Activated naive CD4-positive, alpha-beta T cell treated with anti-CD3 and anti-CD28 coated beads, Interleukin-2, amount 50 U/mL, for 72 hours (primary cell): Measurements from ENCODE around the gene MCTP1. TPM values are rescaled to one million over a fixed set of nuclear protein-coding genes. Genes with fewer than 3 reads are reported as not detected.

Source experiments
- ATAC-seq, 2 donors: fragments of 150-1000 bp; cut with Tn5 transposase; 2 replicates each; pipeline ENCODE4 v1.10.0; 2021; ENCODE audit warnings: mild to moderate bottlenecking in 2 of 2, moderate library complexity in 2 of 2
- DNase-seq, 2 donors: peaks; one replicate each; pipeline ENCODE4 v3.0.0; 2021 to 2022; ENCODE audit warnings: low spot score in 2 of 2
- H3K27ac Mint-ChIP-seq, 2 donors: one replicate each; pipeline ENCODE4 v1.8.0; 2022; ENCODE audit warnings: mild to moderate bottlenecking in 2 of 2, mixed read lengths in 2 of 2
- H3K36me3 Mint-ChIP-seq, 2 donors: one replicate each; pipeline ENCODE4 v1.8.0; 2022; ENCODE audit warnings: mixed read lengths in 2 of 2
- H3K9me3 Mint-ChIP-seq, 2 donors: one replicate each; pipeline ENCODE4 v1.8.0; 2022; ENCODE audit warnings: mixed read lengths in 2 of 2
- total RNA-seq, 2 donors: library from RNA; stranded (reverse); gene quantifications; one replicate each; pipeline ENCODE4 v1.2.3, GENCODE V29; 2022

MCTP1 gene
- total RNA-seq, 2 donors from 2014 or later = 0.87 to 0.93 TPM

- H3K9me3 Mint-ChIP-seq = peaks cover 8 to 14% of the 10 kb centered on the region in 2 donors
- ATAC-seq = no peak
- peaks cover 0 to 5% of the 10 kb centered on the region in 2 donors for H3K36me3 Mint-ChIP-seq
- H3K27ac Mint-ChIP-seq = no peak overlapping the region
- DNase-seq = no peak
These were observed 170.6 kb downstream of the MCTP1 start for GRCh38 chr5:95114305-95114704.

GRCh38 chr5:95113489-95113888 lies 171.4 kb downstream of the MCTP1 start:
- no peak for DNase-seq
- H3K27ac Mint-ChIP-seq = no peak overlapping the region
- peaks cover 8 to 11% of the 10 kb centered on the region in 2 donors for H3K9me3 Mint-ChIP-seq
- no peak for ATAC-seq
- H3K36me3 Mint-ChIP-seq = peaks cover 0 to 5% of the 10 kb centered on the region in 2 donors

- H3K27ac Mint-ChIP-seq = no peak overlapping the region
- H3K36me3 Mint-ChIP-seq = peaks cover 0 to 5% of the 10 kb centered on the region in 2 donors
- ATAC-seq (no peak), DNase-seq (no peak)
- H3K9me3 Mint-ChIP-seq = peaks cover 8 to 11% of the 10 kb centered on the region in 2 donors
These were observed 173.8 kb downstream of the MCTP1 start for GRCh38 chr5:95111141-95111540.

GRCh38 chr5:95110118-95110517 lies 174.8 kb downstream of the MCTP1 start:
- Mint-ChIP-seq H3K27ac (no peak overlapping the region), H3K9me3 (peaks cover 2 to 7% of the 10 kb centered on the region in 2 donors), H3K36me3 (peaks cover 0 to 4% of the 10 kb centered on the region in 2 donors)
- DNase-seq (no peak), ATAC-seq (no peak)

- no peaks in the 10 kb centered on the region for H3K9me3 Mint-ChIP-seq
- DNase-seq = no peak
- H3K27ac Mint-ChIP-seq = no peak overlapping the region
- no peaks in the 10 kb centered on the region for H3K36me3 Mint-ChIP-seq
- no peak for ATAC-seq
These were observed 177.8 kb downstream of the MCTP1 start for GRCh38 chr5:95107138-95107537.

- Mint-ChIP-seq H3K27ac (no peak overlapping the region), H3K36me3 (no peaks in the 10 kb centered on the region), H3K9me3 (no peaks in the 10 kb centered on the region)
- DNase-seq (no peak), ATAC-seq (no peak)
These were observed 179.3 kb downstream of the MCTP1 start for GRCh38 chr5:95105638-95106037.

- no peaks in the 10 kb centered on the region for H3K9me3 Mint-ChIP-seq
- DNase-seq = no peak
- no peaks in the 10 kb centered on the region for H3K36me3 Mint-ChIP-seq
- no peak for ATAC-seq
- no peak overlapping the region for H3K27ac Mint-ChIP-seq
These were observed 182.2 kb downstream of the MCTP1 start for GRCh38 chr5:95102687-95103086.

GRCh38 chr5:95102080-95102479 lies 182.8 kb downstream of the MCTP1 start:
- Mint-ChIP-seq H3K27ac (no peak overlapping the region), H3K9me3 (no peaks in the 10 kb centered on the region), H3K36me3 (no peaks in the 10 kb centered on the region)
- ATAC-seq = no peak
- no peak for DNase-seq

GRCh38 chr5:95100551-95100950 lies 184.3 kb downstream of the MCTP1 start:
- DNase-seq (no peak), ATAC-seq (no peak)
- Mint-ChIP-seq H3K9me3 (no peaks in the 10 kb centered on the region), H3K27ac (no peak overlapping the region), H3K36me3 (no peaks in the 10 kb centered on the region)

GRCh38 chr5:95098012-95098411 lies 186.9 kb downstream of the MCTP1 start:
- Mint-ChIP-seq H3K36me3 (no peaks in the 10 kb centered on the region), H3K9me3 (peaks cover 0 to 4% of the 10 kb centered on the region in 2 donors), H3K27ac (no peak overlapping the region)
- DNase-seq = no peak
- ATAC-seq = no peak

GRCh38 chr5:95093211-95093610 lies 191.7 kb downstream of the MCTP1 start:
- peaks cover 7 to 9% of the 10 kb centered on the region in 2 donors for H3K9me3 Mint-ChIP-seq
- no peak overlapping the region for H3K27ac Mint-ChIP-seq
- no peak for ATAC-seq
- H3K36me3 Mint-ChIP-seq = no peaks in the 10 kb centered on the region
- no peak for DNase-seq

- ATAC-seq = no peak
These were observed 194.1 kb downstream of the MCTP1 start for GRCh38 chr5:95090774-95091173.

GRCh38 chr5:95087816-95088317 lies 197.0 kb downstream of the MCTP1 start:
- Mint-ChIP-seq H3K36me3 (no peaks in the 10 kb centered on the region), H3K27ac (no peak overlapping the region), H3K9me3 (peaks cover 5 to 7% of the 10 kb centered on the region in 2 donors)
- ATAC-seq (no peak), DNase-seq (no peak)

More at GRCh38 chr5:95090774-95091173, 194.1 kb downstream of the MCTP1 start:
- no peak for DNase-seq
- Mint-ChIP-seq H3K9me3 (peaks cover 7 to 9% of the 10 kb centered on the region in 2 donors), H3K36me3 (no peaks in the 10 kb centered on the region), H3K27ac (no peak overlapping the region)

- Mint-ChIP-seq H3K27ac (no peak overlapping the region), H3K36me3 (no peaks in the 10 kb centered on the region), H3K9me3 (peaks cover 5 to 7% of the 10 kb centered on the region in 2 donors)
- ATAC-seq (no peak), DNase-seq (no peak)
These were observed 197.7 kb downstream of the MCTP1 start for GRCh38 chr5:95086927-95087815.

GRCh38 chr5:95084757-95085156 lies 200.1 kb downstream of the MCTP1 start:
- Mint-ChIP-seq H3K27ac (no peak overlapping the region), H3K9me3 (no peaks in the 10 kb centered on the region), H3K36me3 (no peaks in the 10 kb centered on the region)
- no peak for DNase-seq
- ATAC-seq = no peak

- ATAC-seq = no peak
These were observed 201.3 kb downstream of the MCTP1 start for GRCh38 chr5:95083606-95084005.

GRCh38 chr5:95081982-95082381 lies 202.9 kb downstream of the MCTP1 start:
- Mint-ChIP-seq H3K9me3 (no peaks in the 10 kb centered on the region), H3K27ac (no peak overlapping the region), H3K36me3 (no peaks in the 10 kb centered on the region)
- ATAC-seq = peak in 1 of 2 donors; percentile 39
- DNase-seq = no peak

More at GRCh38 chr5:95083606-95084005, 201.3 kb downstream of the MCTP1 start:
- Mint-ChIP-seq H3K9me3 (no peaks in the 10 kb centered on the region), H3K36me3 (no peaks in the 10 kb centered on the region), H3K27ac (no peak overlapping the region)
- DNase-seq = no peak
